KOPT-K1 (cell line): ENCODE measurements around the gene SEC14L2.

Experiments
- H3K27ac ChIP-seq: fragments of 200-600 bp; sonication (generic); 2 replicates; pipeline ENCODE4 v1.5.1; 2016; ENCODE audit warnings: antibody characterized with exemption, mild to moderate bottlenecking, low read depth, low read length; ENCODE audit not compliant: poor library complexity, severe bottlenecking
- H3K36me3 ChIP-seq: fragments of 200-600 bp; sonication (generic); 2 replicates; pipeline ENCODE4 v1.5.1; 2017; ENCODE audit warnings: antibody characterized with exemption, mild to moderate bottlenecking, low read length, moderate library complexity; ENCODE audit not compliant: insufficient read depth
- H3K9me3 ChIP-seq: fragments of 200-600 bp; sonication (generic); 2 replicates; pipeline ENCODE4 v1.5.1; 2017; ENCODE audit warnings: antibody characterized with exemption, low read length, mild to moderate bottlenecking; ENCODE audit not compliant: insufficient read depth, poor library complexity, severe bottlenecking

The SEC14L2 gene

DNA sequence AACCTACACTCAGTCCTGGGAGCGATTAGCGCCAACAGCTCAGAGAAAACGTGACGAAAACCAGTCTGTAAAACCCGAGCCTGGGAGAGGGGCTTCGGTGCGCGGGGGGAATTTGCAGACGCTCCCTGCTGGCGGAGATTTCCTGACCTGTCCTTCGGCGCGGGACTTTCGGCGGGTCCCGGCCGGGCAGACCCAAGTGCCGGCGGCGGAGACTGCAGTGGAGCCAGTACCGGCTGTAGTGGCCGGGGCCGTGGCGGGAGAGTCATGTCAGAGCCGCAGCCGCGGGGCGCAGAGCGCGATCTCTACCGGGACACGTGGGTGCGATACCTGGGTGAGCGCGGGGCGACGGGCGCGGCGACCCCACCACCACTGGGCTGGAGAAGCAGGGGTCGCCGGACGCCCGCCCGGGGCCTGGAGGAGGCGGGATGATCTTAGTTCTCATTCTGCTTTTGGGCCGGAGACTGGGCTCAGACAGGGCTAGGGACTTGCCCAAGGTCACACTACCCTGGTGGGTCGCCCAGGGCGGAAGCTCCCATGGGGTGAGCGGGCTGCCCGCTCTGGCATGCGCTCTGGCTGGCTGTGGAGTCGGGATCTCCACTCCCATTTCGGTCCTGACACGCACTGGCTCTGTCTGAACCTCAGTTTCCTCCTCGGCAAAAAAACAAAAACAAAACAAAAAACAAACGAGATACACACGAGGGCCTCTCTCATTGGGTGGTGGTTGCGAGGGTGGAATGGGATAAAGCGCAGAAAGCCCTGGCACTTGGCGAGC, 29.0 kb downstream of the SEC14L2 start, which contains the start of gene MTFP1:
Gene MTFP1 (plus strand): TSS at position 153 of the 772 bp plus-strand sequence. CDS start 112 bp downstream, at position 265.
- Histone ChIP-seq H3K27ac (peak within 1 kb of the TSS; percentile 93), H3K36me3 (peaks cover 45% of the 10 kb centered on the region), H3K9me3 (no peaks in the 10 kb centered on the region)

DNA sequence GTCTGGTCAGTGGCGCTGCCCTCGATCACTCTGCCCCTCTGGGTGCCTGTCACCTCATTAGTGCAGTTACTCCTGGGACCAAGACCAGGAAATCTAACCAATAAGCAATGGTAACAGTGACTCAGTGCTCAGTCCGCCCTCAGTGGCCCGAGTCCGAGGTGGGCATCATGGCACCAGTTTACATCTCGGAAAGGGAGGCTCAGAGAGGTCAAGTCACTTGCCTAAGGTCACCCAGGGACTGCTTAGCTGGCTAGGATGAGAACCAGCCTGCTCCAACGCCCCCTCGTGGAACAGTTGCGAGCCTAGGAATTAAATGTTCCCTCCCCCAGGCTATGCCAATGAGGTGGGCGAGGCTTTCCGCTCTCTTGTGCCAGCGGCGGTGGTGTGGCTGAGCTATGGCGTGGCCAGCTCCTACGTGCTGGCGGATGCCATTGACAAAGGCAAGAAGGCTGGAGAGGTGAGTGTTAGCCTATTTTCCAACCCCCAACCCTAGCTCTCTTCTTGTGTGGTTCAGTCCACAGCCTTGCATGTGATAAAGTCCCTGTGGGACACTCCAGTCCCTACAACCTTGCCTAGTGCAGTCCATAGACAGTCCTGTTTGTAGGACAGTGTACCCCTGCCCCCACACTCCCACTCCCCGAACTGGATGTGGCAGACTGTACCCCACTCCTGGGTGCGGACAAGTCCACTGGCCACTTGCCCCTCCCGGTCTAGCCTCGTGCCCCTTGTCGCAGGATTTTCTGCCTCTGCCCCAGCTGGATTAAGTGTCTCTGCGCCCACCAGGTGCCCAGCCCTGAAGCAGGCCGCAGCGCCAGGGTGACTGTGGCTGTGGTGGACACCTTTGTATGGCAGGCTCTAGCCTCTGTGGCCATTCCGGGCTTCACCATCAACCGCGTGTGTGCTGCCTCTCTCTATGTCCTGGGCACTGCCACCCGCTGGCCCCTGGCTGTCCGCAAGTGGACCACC, 29.9 kb downstream of the SEC14L2 start:
- Histone ChIP-seq H3K27ac (peak overlapping the region; percentile 75), H3K36me3 (peaks cover 36% of the 10 kb centered on the region), H3K9me3 (no peaks in the 10 kb centered on the region)

DNA sequence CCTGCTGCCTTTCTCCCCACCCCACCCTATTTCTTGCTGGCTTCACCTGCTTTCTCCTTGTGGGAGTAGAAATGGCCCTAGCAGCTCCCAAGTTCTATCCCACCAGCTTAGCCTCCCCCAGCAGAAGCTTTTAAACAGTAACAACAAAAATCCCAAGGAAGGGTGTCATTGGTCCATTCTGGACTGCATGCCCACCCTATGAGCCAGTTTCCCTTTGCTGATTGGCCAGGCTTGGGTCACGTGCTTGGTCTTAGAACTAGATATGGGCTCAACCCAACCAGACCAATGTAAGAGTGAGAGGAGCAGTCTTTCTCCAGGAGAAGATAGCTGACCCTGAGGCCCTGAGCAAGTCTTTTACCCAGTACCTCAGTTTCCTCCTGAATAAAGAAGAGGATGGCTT, 31.1 kb downstream of the SEC14L2 start:
- no peaks in the 10 kb centered on the region for H3K9me3 ChIP-seq
- H3K27ac ChIP-seq, result no peak overlapping the region
- H3K36me3 ChIP-seq, result peaks cover 31% of the 10 kb centered on the region

DNA sequence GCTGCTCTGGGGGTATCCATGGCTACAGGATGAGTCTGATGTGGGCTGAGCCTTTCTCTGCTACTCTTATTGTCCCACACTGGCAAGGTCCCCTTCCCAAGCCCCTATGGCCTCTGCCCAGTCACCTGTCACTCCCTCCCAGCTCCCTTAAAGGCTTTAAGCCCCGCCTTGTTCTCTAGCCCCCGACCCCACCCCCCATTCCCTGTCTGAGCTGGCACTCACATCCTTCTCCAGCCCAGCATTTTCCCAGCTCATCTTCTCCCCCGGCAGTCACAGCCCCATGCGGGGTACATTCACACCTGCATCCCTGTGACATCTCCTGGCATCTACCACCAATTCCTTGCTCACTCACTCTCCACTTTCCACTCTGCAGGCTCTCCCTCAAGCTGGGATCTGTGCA, 33.1 kb downstream of the SEC14L2 start:
- no peaks in the 10 kb centered on the region for H3K9me3 ChIP-seq
- no peak overlapping the region for H3K27ac ChIP-seq
- H3K36me3 ChIP-seq, result peaks cover 31% of the 10 kb centered on the region

DNA sequence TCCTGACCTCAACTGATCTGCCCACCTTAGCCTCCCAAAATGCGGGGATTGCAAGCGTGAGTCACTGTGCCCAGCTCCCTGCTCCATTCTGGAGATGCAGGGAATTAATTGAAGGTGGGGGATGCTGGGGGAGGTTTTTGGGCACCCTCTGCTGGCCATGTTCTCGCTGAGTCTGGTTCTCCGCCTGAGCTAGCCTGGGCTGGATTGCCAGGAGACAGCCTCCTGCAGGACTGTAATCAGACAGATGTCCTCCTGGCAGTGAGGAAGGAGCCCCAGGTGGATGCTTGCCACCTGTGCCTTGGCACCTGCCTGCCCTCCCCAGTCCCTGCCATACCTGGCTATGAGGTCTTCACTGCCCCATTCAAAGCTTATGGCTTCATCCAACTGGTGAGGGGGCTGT, 34.1 kb downstream of the SEC14L2 start:
- Histone ChIP-seq H3K36me3 (peaks cover 31% of the 10 kb centered on the region), H3K9me3 (no peaks in the 10 kb centered on the region)

DNA sequence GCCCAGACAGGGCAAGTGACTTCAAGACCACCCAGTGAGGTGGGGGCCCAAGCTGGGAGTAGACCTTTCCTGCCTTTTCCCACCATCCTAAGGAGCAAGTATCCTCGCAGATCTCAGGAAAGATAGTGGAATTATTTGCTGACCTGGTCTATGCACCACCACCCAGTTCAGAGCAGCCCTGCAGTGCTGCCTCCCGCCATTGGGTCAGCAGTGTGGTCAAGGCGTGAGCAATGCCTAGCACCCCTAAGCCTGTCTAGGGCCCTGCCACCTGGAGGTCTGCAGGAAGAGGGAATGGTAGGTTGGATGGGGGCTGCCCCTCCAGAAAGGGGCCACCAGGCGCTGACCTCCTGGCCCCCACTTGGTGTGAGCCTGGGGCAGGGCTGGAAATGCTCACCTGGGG, 35.3 kb downstream of the SEC14L2 start:
- no peaks in the 10 kb centered on the region for H3K9me3 ChIP-seq
- peaks cover 26% of the 10 kb centered on the region for H3K36me3 ChIP-seq
- no peak overlapping the region for H3K27ac ChIP-seq

More for the DNA sequence above, 34.1 kb downstream of the SEC14L2 start:
- H3K27ac ChIP-seq, result no peak overlapping the region

DNA sequence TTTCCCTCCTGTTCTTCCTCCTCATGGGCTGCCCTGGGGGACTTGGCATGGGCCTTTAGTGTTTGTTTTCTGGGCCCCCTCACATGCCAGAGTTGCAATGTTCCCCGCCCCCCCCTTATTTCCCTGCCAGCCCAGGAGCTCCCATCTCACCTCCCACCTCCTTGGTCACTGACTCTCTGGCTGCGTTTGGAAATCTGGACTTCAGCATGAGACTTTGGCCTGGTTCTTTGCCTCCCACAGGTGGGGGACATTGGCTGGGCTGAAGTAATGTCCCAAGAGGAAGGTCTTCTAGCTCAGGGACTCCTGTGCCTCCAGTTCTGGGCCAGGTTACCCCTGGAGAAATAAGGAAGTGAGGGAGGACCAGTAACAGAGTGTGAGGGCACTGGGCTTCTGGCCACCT, 35.7 kb downstream of the SEC14L2 start:
- Histone ChIP-seq H3K9me3 (no peaks in the 10 kb centered on the region), H3K27ac (no peak overlapping the region)

DNA sequence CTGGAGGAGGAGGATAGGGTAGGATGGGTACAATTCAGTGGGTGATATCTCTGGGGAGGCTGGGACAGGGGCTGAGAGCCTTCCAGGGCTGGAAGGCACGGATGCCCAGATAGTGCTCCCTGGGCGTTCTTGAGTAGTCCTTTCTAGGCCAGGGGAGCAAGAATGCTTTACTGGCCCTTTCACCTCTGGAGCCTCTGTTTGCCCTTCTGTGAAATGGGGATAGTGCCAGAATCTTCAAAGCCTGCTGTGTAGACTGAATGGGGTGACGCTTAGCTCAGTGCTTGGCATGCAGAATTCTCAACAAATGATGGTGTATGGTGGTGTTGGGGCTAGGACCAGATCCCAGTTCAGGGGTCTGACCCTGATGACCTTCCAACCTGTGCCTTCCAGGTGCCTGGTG, 36.4 kb downstream of the SEC14L2 start:
- Histone ChIP-seq H3K27ac (no peak overlapping the region), H3K36me3 (peaks cover 15% of the 10 kb centered on the region), H3K9me3 (no peaks in the 10 kb centered on the region)

More for the DNA sequence above, 35.7 kb downstream of the SEC14L2 start:
- peaks cover 22% of the 10 kb centered on the region for H3K36me3 ChIP-seq

DNA sequence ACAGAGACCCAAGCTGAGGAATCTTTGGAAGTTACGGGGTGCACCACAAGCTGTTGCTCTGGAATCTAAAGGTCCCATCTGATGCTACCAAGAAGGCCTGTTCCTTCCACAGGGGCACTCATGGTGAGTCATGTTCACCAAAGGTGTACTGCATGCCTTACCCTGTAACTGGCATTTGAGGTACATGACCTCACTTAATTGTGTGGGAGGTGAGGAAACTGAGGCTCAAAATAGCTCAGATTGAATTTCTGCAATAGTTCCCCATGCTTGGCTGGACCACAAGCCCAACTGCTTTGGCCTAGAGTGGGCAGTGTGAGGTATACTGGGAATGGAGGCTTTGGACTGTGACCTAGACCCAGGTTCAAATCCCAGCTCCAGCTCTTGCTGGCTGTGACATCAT, 37.0 kb downstream of the SEC14L2 start:
- Histone ChIP-seq H3K36me3 (peaks cover 10% of the 10 kb centered on the region; the same call in 1 of the 2 replicates), H3K27ac (no peak overlapping the region), H3K9me3 (no peaks in the 10 kb centered on the region)

DNA sequence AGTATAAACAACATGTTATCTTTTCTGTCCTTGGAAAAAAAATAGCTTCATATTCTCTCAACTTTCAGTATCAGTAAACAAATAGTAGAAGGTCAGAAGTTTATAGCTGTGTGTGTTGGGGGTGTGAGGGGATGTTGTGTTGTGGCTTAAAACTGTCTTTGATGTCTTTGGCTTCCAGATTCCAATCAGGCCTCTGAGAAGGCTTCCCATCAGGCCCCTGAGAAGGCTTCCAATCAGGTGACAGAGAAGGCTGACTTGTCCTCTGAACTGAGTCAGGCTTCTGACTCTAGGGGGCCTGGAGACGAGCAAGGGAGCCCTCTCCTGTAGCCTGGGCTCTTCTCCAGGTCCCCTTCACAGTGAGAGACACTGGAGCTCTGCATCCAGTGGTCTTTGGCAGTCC, 38.0 kb downstream of the SEC14L2 start:
- no peaks in the 10 kb centered on the region for H3K9me3 ChIP-seq
- no peaks in the 10 kb centered on the region; the same call in 1 of the 2 replicates for H3K36me3 ChIP-seq
- peak overlapping the region; percentile 56 for H3K27ac ChIP-seq

DNA sequence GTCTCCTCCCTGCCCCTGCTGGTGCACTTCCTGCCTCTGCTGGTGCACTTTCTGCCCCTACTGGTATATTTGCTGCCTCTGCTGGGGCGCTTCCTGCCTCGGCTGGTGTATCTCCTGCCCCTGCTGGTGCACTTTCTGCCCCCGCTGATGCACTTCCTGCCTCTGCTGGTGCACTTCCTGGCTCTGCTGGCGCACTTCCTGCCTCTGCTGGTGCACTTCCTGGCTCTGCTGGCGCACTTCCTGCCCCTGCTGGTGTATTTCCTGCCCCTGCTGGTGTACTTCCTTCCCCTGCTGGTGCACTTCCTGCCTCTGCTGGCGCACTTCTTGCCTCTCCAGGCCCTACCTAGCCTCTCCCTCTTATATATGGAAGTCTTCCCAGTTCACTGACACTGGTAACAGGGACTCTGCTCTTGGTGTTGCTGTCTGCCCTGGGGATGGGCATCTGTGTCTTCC, 38.9 kb downstream of the SEC14L2 start:
- H3K9me3 ChIP-seq, result no peaks in the 10 kb centered on the region
- peak overlapping the region; percentile 56 for H3K27ac ChIP-seq

DNA sequence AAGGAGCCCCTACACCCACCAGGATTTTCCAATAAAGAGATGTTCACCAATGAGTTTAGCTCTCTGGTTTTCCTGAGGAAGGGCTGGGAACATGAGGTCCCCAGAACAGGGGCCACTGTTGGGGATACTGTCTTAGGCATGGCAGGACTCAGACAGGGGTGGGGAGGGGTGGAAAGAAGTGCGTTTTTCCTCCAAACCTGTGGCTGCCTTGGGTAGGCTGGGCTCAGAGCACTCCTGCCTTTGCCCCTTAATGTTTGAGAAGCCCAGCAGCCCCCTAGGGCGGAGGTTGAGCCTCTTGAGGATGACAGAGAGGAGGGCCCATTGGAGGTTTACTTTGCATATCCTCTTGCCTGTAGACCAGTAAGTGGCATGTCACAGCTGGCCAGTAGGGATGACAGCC, 39.4 kb downstream of the SEC14L2 start:
- H3K9me3 ChIP-seq, result no peaks in the 10 kb centered on the region
- peak overlapping the region; percentile 31 for H3K27ac ChIP-seq
- H3K36me3 ChIP-seq, result no peaks in the 10 kb centered on the region

More for the DNA sequence above, 38.9 kb downstream of the SEC14L2 start:
- H3K36me3 ChIP-seq, result no peaks in the 10 kb centered on the region

DNA sequence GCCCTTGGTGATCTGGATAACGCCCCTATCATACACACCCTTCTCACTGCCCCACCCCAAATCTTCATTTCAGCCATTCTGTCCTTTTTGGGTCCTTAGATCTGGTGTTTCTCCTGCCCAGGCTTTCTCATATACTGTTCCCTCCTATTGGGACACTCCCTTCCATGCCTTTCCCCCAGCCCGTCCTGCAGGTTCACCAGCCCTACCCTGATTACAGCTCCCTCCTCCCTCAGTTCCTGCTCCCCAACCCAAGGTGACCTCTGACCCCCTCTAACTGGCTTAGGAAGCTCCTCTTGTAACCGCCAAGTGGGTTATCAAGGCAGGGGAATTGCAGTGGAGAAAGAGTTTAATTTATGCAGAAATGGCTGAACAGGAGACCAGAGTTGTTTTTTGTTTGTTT, 41.7 kb downstream of the SEC14L2 start:
- H3K36me3 ChIP-seq, result no peaks in the 10 kb centered on the region
- no peaks in the 10 kb centered on the region for H3K9me3 ChIP-seq
- no peak overlapping the region for H3K27ac ChIP-seq

DNA sequence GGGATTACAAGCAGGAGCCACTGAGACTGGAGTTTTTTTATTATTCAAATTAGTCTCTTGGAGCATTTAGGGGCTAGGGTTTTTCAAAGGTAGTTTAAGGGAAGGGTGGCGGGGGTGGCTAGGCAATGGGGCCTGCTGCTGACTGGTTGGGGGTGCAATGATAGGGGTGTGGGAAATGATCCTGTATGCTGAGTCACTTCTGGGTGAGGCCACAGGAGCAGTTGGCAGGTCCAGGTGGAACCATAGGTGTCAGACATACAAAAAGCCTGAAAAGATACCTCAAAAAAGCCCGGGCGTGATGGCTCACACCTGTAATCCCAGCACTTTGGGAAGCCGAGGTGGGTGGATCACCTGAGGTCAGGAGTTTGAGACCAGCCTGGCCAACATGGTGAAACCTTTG, 42.4 kb downstream of the SEC14L2 start:
- Histone ChIP-seq H3K27ac (no peak overlapping the region), H3K9me3 (no peaks in the 10 kb centered on the region)

DNA sequence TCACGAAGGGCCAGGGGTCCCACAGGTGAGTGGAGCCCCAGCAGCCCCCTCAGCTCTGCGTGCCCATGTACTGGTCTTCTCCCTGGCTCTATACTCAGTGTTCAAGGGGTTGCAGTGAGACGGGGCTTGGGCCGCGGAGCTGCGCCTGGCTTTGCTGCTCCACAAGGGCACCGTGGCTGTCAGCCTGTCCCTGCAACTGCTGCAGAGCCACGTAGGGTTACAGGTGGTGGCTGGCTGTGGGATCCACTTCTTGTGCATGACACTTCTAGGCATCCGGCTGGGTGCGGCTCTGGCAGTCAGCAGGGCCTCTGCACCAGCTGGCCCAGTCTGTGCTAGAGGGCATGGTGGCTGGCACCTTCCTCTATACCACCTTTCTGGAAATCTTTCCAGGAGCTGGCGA, 43.0 kb downstream of the SEC14L2 start:
- Histone ChIP-seq H3K36me3 (no peaks in the 10 kb centered on the region), H3K27ac (no peak overlapping the region), H3K9me3 (no peaks in the 10 kb centered on the region)

More for the DNA sequence above, 42.4 kb downstream of the SEC14L2 start:
- no peaks in the 10 kb centered on the region for H3K36me3 ChIP-seq
